ENCODE data around the gene ASB18. TPM values are rescaled to one million over a fixed set of nuclear protein-coding genes. Genes with fewer than 3 reads are reported as not detected.
"Not testable (repeated sequence)": the region's sequence is repeated elsewhere in the genome, so short reads cannot be mapped to it uniquely, and the experiment has no call there.

Gene ASB18
- total and polyA plus RNA-seq, 4 donors = not detected

DNA sequence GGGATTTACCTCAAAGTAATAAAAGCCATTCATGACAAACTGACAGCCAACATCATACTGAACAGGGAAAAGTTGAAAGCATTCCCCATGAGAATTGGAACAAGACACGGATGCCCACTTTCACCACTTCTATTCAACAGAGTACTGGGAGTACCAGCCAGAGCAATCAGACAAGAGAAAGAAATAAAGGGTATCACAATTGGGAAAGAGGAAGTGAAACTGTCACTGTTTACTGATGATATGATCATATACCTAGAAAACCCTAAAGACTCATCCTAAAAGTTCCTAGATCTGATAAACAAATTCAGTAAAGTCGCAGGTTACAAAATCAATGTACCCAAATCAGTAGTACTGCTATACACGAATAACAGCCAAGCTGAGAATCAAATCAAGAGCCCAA is 17.2 kb upstream of the ASB18 start (continued):
- TF ChIP-seq, protein P1, sequence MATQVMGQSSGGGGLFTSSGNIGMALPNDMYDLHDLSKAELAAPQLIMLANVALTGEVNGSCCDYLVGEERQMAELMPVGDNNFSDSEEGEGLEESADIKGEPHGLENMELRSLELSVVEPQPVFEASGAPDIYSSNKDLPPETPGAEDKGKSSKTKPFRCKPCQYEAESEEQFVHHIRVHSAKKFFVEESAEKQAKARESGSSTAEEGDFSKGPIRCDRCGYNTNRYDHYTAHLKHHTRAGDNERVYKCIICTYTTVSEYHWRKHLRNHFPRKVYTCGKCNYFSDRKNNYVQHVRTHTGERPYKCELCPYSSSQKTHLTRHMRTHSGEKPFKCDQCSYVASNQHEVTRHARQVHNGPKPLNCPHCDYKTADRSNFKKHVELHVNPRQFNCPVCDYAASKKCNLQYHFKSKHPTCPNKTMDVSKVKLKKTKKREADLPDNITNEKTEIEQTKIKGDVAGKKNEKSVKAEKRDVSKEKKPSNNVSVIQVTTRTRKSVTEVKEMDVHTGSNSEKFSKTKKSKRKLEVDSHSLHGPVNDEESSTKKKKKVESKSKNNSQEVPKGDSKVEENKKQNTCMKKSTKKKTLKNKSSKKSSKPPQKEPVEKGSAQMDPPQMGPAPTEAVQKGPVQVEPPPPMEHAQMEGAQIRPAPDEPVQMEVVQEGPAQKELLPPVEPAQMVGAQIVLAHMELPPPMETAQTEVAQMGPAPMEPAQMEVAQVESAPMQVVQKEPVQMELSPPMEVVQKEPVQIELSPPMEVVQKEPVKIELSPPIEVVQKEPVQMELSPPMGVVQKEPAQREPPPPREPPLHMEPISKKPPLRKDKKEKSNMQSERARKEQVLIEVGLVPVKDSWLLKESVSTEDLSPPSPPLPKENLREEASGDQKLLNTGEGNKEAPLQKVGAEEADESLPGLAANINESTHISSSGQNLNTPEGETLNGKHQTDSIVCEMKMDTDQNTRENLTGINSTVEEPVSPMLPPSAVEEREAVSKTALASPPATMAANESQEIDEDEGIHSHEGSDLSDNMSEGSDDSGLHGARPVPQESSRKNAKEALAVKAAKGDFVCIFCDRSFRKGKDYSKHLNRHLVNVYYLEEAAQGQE (IDR thresholded peaks at IDR 0.05) = no peak
- TF ChIP-seq YY1 (IDR thresholded peaks at IDR 0.05) (no peak), RXRA (IDR thresholded peaks at IDR 0.05) (no peak)

DNA sequence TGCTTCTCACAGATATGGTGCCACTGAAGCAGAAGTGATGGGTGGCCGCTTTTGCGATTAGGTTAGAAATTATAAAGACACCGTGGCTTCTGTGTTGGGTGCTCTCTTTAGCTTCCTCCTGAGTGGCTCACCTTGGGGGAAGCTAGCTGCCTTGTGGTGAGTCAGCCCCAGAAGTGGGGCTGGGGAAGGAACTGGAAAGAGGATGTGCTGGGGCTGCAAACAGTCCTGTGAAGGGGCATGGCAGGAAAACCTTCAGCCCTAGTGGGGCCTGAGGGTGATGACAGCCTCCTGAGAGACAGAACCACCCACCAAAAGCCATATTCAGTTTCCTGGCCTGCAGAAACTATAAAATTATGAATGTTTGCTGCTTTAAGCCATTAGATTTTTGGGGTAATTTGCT is 8.9 kb upstream of the ASB18 start:
- no peak for TF ChIP-seq YY1 (IDR thresholded peaks at IDR 0.05)
- no peak for TF ChIP-seq MAX (IDR thresholded peaks at IDR 0.05)
- TF ChIP-seq, protein P1 (IDR thresholded peaks at IDR 0.05) = no peak
- TF ChIP-seq EGR1 (IDR thresholded peaks at IDR 0.05; ENCODE audit: low read depth in 2 of 2) = no peak
- no peak for TF ChIP-seq FOXA1 (IDR thresholded peaks at IDR 0.05)
- 83% methylated on average over 3 of the region's 3 CpGs for WGBS
- H3K9ac ChIP-seq (ENCODE audit: low read depth in 1 of 2, low read length in 2 of 2) = no peak overlapping the region
- peaks cover 3 to 8% (median 6%) of the 10 kb centered on the region in 4 donors for H3K9me3 ChIP-seq (ENCODE audit: control insufficient read depth in 4 of 4, low read length in 3 of 4)
- H3K4me1 ChIP-seq (ENCODE audit: control insufficient read depth in 4 of 4, insufficient read depth in 4 of 4, low read length in 3 of 4) = no peaks in the 10 kb centered on the region
- no peak overlapping the region for H3K27ac ChIP-seq (ENCODE audit: low read depth in 1 of 2, low read length in 2 of 2)
- no peaks in the 10 kb centered on the region for H3K27me3 ChIP-seq (ENCODE audit: control insufficient read depth in 4 of 4, insufficient read depth in 4 of 4, low read length in 3 of 4)
- H3K4me3 ChIP-seq (ENCODE audit: low read depth in 1 of 3, low read length in 3 of 3) = no peak overlapping the region
- DNase-seq (ENCODE audit: low spot score) = peak; percentile 8
- no peaks in the 10 kb centered on the region for H3K36me3 ChIP-seq (ENCODE audit: control insufficient read depth in 4 of 4, insufficient read depth in 3 of 4, low read depth in 1 of 4, low read length in 3 of 4)

- WGBS = 83% methylated on average over 5 of the region's 5 CpGs
- H3K4me1 ChIP-seq (ENCODE audit: control insufficient read depth in 4 of 4, insufficient read depth in 4 of 4, low read length in 3 of 4) = no peaks in the 10 kb centered on the region
- no peak for TF ChIP-seq YY1 (IDR thresholded peaks at IDR 0.05)
- no peak for TF ChIP-seq RAD21 (IDR thresholded peaks at IDR 0.05)
- no peak for TF ChIP-seq FOXA1 (IDR thresholded peaks at IDR 0.05)
- TF ChIP-seq, protein P2, sequence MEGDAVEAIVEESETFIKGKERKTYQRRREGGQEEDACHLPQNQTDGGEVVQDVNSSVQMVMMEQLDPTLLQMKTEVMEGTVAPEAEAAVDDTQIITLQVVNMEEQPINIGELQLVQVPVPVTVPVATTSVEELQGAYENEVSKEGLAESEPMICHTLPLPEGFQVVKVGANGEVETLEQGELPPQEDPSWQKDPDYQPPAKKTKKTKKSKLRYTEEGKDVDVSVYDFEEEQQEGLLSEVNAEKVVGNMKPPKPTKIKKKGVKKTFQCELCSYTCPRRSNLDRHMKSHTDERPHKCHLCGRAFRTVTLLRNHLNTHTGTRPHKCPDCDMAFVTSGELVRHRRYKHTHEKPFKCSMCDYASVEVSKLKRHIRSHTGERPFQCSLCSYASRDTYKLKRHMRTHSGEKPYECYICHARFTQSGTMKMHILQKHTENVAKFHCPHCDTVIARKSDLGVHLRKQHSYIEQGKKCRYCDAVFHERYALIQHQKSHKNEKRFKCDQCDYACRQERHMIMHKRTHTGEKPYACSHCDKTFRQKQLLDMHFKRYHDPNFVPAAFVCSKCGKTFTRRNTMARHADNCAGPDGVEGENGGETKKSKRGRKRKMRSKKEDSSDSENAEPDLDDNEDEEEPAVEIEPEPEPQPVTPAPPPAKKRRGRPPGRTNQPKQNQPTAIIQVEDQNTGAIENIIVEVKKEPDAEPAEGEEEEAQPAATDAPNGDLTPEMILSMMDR (IDR thresholded peaks at IDR 0.05; ENCODE audit: low read depth, low read length, missing input control) = no peak
- no peak for TF ChIP-seq HNF4G (IDR thresholded peaks at IDR 0.05)
- no peak for TF ChIP-seq JUND (IDR thresholded peaks at IDR 0.05)
- TF ChIP-seq GABPA (IDR thresholded peaks at IDR 0.05 in 1 of 2, conservative IDR thresholded peaks at IDR 0.05 in 1 of 2) = no peak
- no peak for TF ChIP-seq ATF3 (IDR thresholded peaks at IDR 0.05)
- no peak for TF ChIP-seq SP1 (IDR thresholded peaks at IDR 0.05)
- TF ChIP-seq FOXA2 (IDR thresholded peaks at IDR 0.05) = no peak
- H3K36me3 ChIP-seq (ENCODE audit: control insufficient read depth in 4 of 4, insufficient read depth in 3 of 4, low read depth in 1 of 4, low read length in 3 of 4) = no peaks in the 10 kb centered on the region
- DNase-seq (ENCODE audit: low spot score) = no peak
- peaks cover 2 to 6% (median 4%) of the 10 kb centered on the region in 4 donors for H3K9me3 ChIP-seq (ENCODE audit: control insufficient read depth in 4 of 4, low read length in 3 of 4)
- H3K27ac ChIP-seq (ENCODE audit: low read depth in 1 of 2, low read length in 2 of 2) = no peak overlapping the region
- H3K27me3 ChIP-seq (ENCODE audit: control insufficient read depth in 4 of 4, insufficient read depth in 4 of 4, low read length in 3 of 4) = no peaks in the 10 kb centered on the region
- no peak overlapping the region for H3K4me3 ChIP-seq (ENCODE audit: low read depth in 1 of 3, low read length in 3 of 3)
- H3K9ac ChIP-seq (ENCODE audit: low read depth in 1 of 2, low read length in 2 of 2) = no peak overlapping the region
Measured at GRCh38 chr2:236271851-236272250, 7.6 kb upstream of the ASB18 start.

DNA sequence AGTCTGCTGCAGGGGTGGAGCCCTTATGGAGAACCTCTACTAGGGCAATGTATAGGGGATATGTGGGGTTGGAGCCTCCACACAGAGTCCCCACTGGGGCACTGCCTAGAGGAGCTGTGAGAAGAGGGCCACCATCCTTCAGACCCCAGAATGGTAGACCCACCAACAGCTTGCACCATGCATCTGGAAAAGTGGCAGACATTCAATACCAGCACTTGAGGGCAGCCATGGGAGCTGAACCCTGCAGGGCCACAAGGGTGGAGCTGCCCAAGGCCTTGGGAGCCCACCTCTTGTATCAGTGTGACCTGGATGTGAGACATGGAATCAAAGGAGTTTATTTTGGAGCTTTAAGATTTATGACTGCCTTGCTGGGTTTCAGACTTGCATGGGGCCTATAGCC is 5.7 kb upstream of the ASB18 start:
- H3K27ac ChIP-seq (ENCODE audit: low read depth in 1 of 2, low read length in 2 of 2); H3K4me3 ChIP-seq (ENCODE audit: low read depth in 1 of 3, low read length in 3 of 3); H3K36me3 ChIP-seq (ENCODE audit: control insufficient read depth in 4 of 4, insufficient read depth in 3 of 4, low read depth in 1 of 4, low read length in 3 of 4); H3K9me3 ChIP-seq (ENCODE audit: control insufficient read depth in 4 of 4, low read length in 3 of 4); DNase-seq (ENCODE audit: low spot score); H3K4me1 ChIP-seq (ENCODE audit: control insufficient read depth in 4 of 4, insufficient read depth in 4 of 4, low read length in 3 of 4); H3K9ac ChIP-seq (ENCODE audit: low read depth in 1 of 2, low read length in 2 of 2); H3K27me3 ChIP-seq (ENCODE audit: control insufficient read depth in 4 of 4, insufficient read depth in 4 of 4, low read length in 3 of 4): not testable (repeated sequence)
